GM10248 (cell line): ENCODE results near the gene MAML3.

Source experiments
- CTCF ChIA-PET: fragments of 300-600 bp; sonication (Branson Sonifier 250); formaldehyde crosslinking; extraction: SDS; loops from one replicate; lab custom pipeline; 2021; ENCODE audit warnings: antibody characterized with exemption; lab: Yijun Ruan, JAX
- POLR2A ChIA-PET: fragments of 350-650 bp; sonication (Branson Sonifier 250); formaldehyde crosslinking; extraction: SDS; loops from one replicate; lab custom pipeline; 2020; ENCODE audit warnings: antibody characterized with exemption; lab: Yijun Ruan, JAX
- DNase-seq: peaks from one replicate; pipeline ENCODE4 v3.0.0; 2012; ENCODE audit errors: extremely low spot score
- CTCF ChIP-seq: IDR thresholded peaks from 2 replicates; pipeline ENCODE4 v1.5.1; 2012; ENCODE audit warnings: mild to moderate bottlenecking, low read depth; ENCODE audit errors: extremely low read depth, missing control alignments, control extremely low read depth

Gene MAML3

GRCh38 chr4:139808381-139808807 lies 345.6 kb downstream of the MAML3 start:
- POLR2A ChIA-PET, result no interaction called here
- TF ChIP-seq CTCF, result no peak
- no peak for DNase-seq
- CTCF ChIA-PET, result interaction anchor here (0.8 to 0.9 kb wide), 2 partner anchors 26 to 205 kb away, joined by 3 to 4 read pairs; no protein-coding TSS in a partner anchor

DNA sequence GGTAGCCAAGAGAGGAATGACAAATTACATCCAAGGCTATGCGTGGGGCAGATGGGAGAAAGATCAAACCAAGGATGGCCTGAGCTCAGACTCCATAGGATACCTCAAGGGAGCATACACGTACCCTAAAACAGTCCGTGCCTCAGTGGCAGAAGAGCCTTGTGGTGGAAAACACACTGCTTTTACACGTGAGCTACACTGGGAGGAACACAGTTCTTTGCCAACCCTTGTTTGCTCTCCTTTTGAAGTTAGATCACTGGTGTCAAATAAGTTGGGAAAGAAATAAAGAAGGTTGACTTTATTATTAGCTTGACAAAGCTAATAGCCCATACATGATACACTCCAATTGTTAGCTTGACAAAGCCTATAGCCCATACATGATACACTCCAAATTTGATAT lies 346.5 kb downstream of the MAML3 start:
- ChIA-PET POLR2A (no interaction called here), CTCF (interaction anchor here (0.6 to 2.0 kb wide), 3 partner anchors 13 to 35 kb away, joined by 3 to 4 read pairs (median 3); no protein-coding TSS in a partner anchor)
- DNase-seq, result no peak
- no peak for TF ChIP-seq CTCF

DNA sequence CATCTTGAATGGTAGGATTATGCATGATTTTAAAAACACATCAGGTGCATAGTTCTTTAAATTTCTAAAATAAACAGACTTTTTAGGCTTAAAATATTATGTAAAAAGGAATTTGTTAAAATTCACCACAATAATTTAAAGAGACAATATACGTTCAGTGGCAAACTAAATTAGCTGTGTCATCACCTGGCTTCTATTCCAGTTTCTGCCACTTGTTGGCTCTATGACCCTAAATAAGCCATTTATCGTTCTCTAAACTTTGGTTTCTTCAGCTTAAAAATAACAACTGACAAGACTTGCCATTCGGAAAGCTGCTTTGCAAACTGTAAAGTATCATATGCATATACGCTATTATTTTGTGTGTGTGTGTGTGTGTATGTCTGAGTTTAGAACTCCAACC lies 347.1 kb downstream of the MAML3 start:
- TF ChIP-seq CTCF, result no peak
- no peak for DNase-seq
- POLR2A ChIA-PET, result no interaction called here
- CTCF ChIA-PET, result interaction anchor here (1.1 to 2.0 kb wide), 2 partner anchors 12 to 14 kb away, joined by 3 to 4 read pairs; no protein-coding TSS in a partner anchor

GRCh38 chr4:139802931-139803330 lies 351.1 kb downstream of the MAML3 start:
- no peak for TF ChIP-seq CTCF
- POLR2A ChIA-PET, result no interaction called here
- CTCF ChIA-PET, result interaction anchor here (1.4 kb wide), 1 partner anchor 15 kb away, joined by 4 read pairs; no protein-coding TSS in a partner anchor
- no peak for DNase-seq

DNA sequence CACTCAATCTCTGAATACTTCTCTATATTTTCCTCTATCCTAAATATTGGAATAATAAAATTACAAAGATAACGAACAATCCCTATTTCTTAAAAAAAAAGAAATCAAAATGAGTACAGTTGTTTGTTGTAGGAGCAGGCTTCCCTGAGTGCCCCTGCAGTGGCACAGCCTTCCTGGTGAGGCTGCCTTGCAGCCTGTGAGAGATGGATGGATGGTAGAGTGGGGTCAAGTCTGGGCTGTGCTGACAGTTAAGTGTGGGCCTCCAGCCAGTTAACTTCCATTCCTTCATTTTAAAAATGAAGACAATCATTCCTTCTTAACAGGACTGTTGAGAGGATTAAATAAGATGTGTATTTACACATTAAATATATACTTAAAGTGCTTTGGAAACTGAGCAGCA lies 351.5 kb downstream of the MAML3 start:
- DNase-seq, result no peak
- ChIA-PET CTCF (no interaction called here), POLR2A (no interaction called here)
- TF ChIP-seq CTCF, result no peak

GRCh38 chr4:139801895-139802294 lies 352.1 kb downstream of the MAML3 start:
- POLR2A ChIA-PET, result interaction anchor here (0.5 kb wide), 1 partner anchor 771 kb away, joined by 3 read pairs; no protein-coding TSS in a partner anchor
- TF ChIP-seq CTCF, result no peak
- CTCF ChIA-PET, result no interaction called here
- no peak for DNase-seq
